Subcutaneous adipose tissue (tissue), 4 donors: ENCODE measurements around the gene MAPK13. TPM values are rescaled to one million over a fixed set of nuclear protein-coding genes. Genes with fewer than 3 reads are reported as not detected.

ENCODE experiments used
- total RNA-seq, 4 donors: library from RNA; depleted of rRNA; stranded (reverse); fragments of >200 nt; gene quantifications; one replicate each; pipeline ENCODE4 v1.1.0, GENCODE V29; 2016
- TF ChIP-seq, protein P1 (sequence below): fragments of 450-650 bp; IDR thresholded peaks from one replicate; pipeline ENCODE4 v1.5.1; 2016; ENCODE audit warnings: low read depth, mild to moderate bottlenecking, control low read depth, antibody characterized with exemption, moderate library complexity

Gene MAPK13
- 10 to 100 TPM in 2 of 4 donors, 1 to 10 TPM in 2; 2.6 to 24.6 (median 7.0) TPM for total RNA-seq

DNA sequence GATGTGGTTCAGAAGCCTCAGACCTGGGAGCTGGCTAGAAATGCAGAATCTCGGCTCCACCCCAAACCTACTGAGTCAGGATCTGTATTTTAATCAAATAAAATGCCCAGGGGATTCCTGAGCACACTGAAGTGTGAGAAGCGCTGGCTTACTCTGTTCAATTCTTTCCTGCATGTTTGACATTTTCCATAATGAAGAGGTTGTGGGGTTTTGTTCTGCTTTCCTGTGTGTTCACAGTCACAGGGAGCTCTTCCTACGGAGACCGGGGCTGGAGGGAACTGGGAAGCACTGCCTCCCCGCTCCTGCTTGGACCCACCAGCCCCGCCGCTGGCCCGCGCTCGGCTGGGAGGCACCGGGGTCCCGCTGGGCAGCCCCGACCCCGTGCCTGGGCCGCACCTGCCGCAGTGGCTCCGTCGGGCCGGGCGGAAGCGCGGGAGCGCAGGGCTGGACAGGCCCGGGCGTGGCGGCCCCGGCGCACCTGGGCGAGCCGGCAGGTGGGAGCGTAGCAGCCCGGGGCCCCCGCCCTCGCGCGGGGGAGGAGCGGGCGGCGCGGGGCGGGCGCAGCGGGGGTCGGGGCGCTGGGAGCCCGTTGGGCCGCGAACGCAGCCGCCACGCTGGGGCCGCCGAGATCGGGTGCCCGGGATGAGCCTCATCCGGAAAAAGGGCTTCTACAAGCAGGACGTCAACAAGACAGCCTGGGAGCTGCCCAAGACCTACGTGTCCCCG is at the start of gene MAPK13:
Gene MAPK13, plus strand, starts transcription at position 573 of the 726 bp plus-strand sequence. Its CDS starts 70 bp downstream, at position 643.
- TF ChIP-seq, protein P1, sequence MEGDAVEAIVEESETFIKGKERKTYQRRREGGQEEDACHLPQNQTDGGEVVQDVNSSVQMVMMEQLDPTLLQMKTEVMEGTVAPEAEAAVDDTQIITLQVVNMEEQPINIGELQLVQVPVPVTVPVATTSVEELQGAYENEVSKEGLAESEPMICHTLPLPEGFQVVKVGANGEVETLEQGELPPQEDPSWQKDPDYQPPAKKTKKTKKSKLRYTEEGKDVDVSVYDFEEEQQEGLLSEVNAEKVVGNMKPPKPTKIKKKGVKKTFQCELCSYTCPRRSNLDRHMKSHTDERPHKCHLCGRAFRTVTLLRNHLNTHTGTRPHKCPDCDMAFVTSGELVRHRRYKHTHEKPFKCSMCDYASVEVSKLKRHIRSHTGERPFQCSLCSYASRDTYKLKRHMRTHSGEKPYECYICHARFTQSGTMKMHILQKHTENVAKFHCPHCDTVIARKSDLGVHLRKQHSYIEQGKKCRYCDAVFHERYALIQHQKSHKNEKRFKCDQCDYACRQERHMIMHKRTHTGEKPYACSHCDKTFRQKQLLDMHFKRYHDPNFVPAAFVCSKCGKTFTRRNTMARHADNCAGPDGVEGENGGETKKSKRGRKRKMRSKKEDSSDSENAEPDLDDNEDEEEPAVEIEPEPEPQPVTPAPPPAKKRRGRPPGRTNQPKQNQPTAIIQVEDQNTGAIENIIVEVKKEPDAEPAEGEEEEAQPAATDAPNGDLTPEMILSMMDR, result no peak

DNA sequence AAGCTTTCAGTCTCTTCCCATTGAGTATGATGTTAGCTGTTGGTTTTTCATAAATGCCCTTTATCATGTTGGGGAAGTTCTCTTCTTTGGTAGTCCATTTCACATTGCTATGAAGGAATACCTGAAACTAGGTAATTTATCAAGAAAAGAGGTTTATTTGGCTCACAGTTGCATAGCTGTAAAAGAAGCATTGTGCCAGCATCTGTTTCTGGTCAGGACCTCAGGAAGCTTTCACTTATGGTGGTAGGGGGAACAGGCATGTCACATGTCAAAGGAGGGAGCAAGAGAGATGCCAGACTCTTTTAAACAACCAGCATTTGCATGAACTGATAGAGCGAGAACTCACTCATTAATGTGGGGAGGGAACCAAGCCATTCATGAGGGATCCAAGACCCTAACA is 48.0 kb upstream of the MAPK13 start:
- TF ChIP-seq, protein P1, result no peak

DNA sequence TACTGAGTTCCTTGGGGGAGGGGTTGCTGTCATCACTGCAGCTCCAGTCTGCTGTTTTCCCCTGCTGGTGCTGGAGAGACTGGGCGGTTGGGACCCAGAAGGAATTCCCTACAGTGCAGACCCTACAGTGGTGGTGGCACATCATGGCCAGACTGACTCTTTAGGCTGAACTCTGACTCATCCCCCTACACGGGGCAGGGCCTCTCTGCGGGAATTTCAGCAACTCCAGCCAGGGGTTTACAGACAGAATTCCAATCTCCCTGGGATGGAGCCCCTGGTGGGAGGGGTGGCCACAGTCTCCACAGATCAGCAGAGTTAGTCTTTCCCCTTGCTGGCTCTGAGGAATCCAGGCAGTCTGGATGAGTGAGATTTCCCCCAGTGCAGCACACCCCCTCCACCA is 46.9 kb upstream of the MAPK13 start:
- TF ChIP-seq, protein P1, result no peak

DNA sequence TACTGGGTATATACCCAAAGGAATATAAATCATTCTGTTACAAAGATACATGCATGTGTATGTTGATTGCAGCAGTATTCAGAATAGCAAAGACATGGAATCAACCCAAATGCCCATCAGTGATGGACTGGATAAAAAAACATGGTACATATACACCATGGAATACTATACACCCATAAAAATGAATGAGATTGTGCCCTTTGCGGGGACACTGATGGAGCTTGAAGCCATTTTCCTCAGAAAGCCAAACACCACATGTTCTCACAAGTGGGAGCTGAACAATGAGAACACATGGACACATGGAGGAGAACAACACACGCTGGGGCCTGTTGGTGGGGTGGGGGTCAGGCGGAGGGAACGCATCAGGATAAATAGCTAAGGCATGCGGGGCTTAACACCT is 41.3 kb upstream of the MAPK13 start:
- TF ChIP-seq, protein P1, result no peak

DNA sequence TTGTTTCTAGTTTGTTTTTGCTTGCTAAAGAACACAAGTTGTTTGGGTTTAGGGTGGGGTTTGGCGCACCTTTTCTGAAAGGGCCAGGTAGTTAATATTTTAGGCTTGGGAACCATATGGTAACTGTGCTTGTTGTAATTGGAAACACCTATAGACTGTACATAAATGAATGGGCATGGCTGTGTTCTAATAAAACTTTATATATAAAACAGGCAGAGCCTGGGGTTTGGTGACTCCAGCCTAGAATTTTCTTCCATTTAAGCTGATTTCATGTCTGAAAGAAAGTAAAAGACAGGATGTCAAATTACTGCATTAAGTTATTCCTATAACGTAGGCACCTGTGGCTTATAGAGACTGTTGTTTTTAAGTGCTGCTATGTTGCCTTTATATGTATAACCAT is 36.1 kb upstream of the MAPK13 start:
- TF ChIP-seq, protein P1, result no peak

DNA sequence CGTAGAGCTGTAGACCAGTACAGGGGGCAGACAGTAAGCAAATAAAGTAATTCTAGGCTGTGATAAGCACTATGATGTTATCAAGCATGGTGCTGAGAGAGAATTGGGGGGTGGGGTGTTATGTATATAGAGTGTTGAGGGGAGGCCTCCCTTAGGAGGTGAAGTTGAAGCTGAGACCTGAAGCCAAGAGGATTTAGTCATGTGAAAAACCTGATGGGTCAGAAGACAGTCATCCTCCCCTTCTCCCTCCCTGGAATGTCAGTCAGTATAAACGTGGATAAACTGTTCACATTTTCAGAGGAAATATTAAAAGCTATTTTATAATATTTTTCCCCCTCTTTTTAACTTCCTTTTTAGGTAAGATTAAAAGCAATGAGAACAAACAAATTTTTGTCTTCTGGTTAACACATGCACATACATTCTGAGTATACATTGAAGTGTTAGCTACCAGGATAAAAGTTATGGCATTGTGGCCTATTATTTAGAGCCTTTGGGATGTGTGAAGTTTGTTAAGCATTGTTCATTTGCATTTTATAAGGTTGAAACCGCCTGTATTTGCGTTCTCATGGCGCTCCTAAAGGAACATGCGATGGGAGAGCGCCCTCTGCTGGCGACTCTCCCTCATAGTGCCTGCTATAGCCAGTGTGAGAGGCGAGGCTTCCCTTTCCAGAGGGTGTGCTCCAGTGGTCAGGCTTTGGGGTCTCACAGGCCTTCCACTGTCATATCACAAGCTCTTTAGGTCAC is 35.4 kb upstream of the MAPK13 start:
- TF ChIP-seq, protein P1, result no peak
